HS-27A (cell line): ENCODE data around the gene SLC27A4.

Experiments
- DNase-seq: peaks from one replicate; pipeline ENCODE4 v3.0.0-alpha.2; 2012; ENCODE audit warnings: low read depth, missing footprints

The SLC27A4 gene

GRCh38 chr9:128339761-128340690, at the start of gene SLC27A4:
Gene SLC27A4, plus strand, starts transcription at chr9:128340527. Its CDS starts 2,606 bp downstream, at chr9:128343133.
- DNase-seq = no peak

- no peak for DNase-seq
Measured at GRCh38 chr9:128292009-128292408, 48.3 kb upstream of the SLC27A4 start.

- DNase-seq = no peak
Measured at GRCh38 chr9:128293091-128293490, 47.2 kb upstream of the SLC27A4 start.

GRCh38 chr9:128294142-128294541, 46.2 kb upstream of the SLC27A4 start:
- DNase-seq = no peak

- DNase-seq = no peak
Measured at GRCh38 chr9:128296340-128297220, 43.7 kb upstream of the SLC27A4 start.

GRCh38 chr9:128297221-128297773, 43.0 kb upstream of the SLC27A4 start:
- no peak for DNase-seq

GRCh38 chr9:128298535-128299482, 41.5 kb upstream of the SLC27A4 start:
- DNase-seq = no peak

- no peak for DNase-seq
Measured at GRCh38 chr9:128304136-128304970, 36.0 kb upstream of the SLC27A4 start.

- DNase-seq = no peak
Measured at GRCh38 chr9:128304971-128305288, 35.4 kb upstream of the SLC27A4 start.

- no peak for DNase-seq
Measured at GRCh38 chr9:128309551-128309950, 30.8 kb upstream of the SLC27A4 start.

- no peak for DNase-seq
Measured at GRCh38 chr9:128310461-128310860, 29.9 kb upstream of the SLC27A4 start.

GRCh38 chr9:128314697-128315096, 25.6 kb upstream of the SLC27A4 start:
- no peak for DNase-seq

GRCh38 chr9:128316421-128316820, 23.9 kb upstream of the SLC27A4 start:
- no peak for DNase-seq

- no peak for DNase-seq
Measured at GRCh38 chr9:128317629-128318028, 22.7 kb upstream of the SLC27A4 start.

GRCh38 chr9:128321343-128321742, 19.0 kb upstream of the SLC27A4 start:
- no peak for DNase-seq

- no peak for DNase-seq
Measured at GRCh38 chr9:128321879-128322403, 18.4 kb upstream of the SLC27A4 start.

- peak; percentile 95 for DNase-seq
Measured at GRCh38 chr9:128322404-128323211, 17.7 kb upstream of the SLC27A4 start, which contains the start of the genes COQ4 and TRUB2. Gene COQ4, plus strand, starts transcription at chr9:128322839. Its CDS starts 20 bp downstream, at chr9:128322859. Gene TRUB2, minus strand, starts transcription at chr9:128322447. Its CDS starts 39 bp downstream, at chr9:128322408.

- no peak for DNase-seq
Measured at GRCh38 chr9:128323212-128323730, 17.1 kb upstream of the SLC27A4 start.

GRCh38 chr9:128323791-128324190, 16.5 kb upstream of the SLC27A4 start:
- DNase-seq = no peak
